B cell (primary cell): Measurements from ENCODE around the gene LRRC8D. TPM values are rescaled to one million over a fixed set of nuclear protein-coding genes. Genes with fewer than 3 reads are reported as not detected.

Source experiments
- ATAC-seq: fragments of 200-7000 bp; cut with Tn5 transposase; one replicate; pipeline ENCODE4 v1.10.0; 2021; ENCODE audit warnings: low read depth, mild to moderate bottlenecking, moderate number of reproducible peaks, moderate library complexity
- CTCF ChIA-PET: fragments of 350-600 bp; sonication (Branson Sonifier 250); formaldehyde crosslinking; loops from one replicate; lab custom pipeline; 2021; ENCODE audit warnings: antibody characterized with exemption, inconsistent platforms; lab: Charles Lee
- POLR2A ChIA-PET: fragments of 350-600 bp; sonication (Branson Sonifier 250); formaldehyde crosslinking; loops from one replicate; lab custom pipeline; 2021; ENCODE audit warnings: antibody characterized with exemption; lab: Charles Lee
- DNase-seq: peaks from one replicate; pipeline ENCODE4 v3.0.0; 2013
- H2AFZ ChIP-seq: 2 replicates; pipeline ENCODE4 v1.6.1; 2012; ENCODE audit warnings: mild to moderate bottlenecking, low read depth, low read length; ENCODE audit not compliant: insufficient read depth, poor library complexity, severe bottlenecking
- H3K27ac ChIP-seq, 2 donors: 1 replicate in 1 of 2; 2 replicates in 1 of 2; pipeline ENCODE4 v1.5.1; 2012 to 2013; ENCODE audit warnings: low read length in 2 of 2, mild to moderate bottlenecking in 2 of 2, moderate library complexity in 1 of 2
- H3K27me3 ChIP-seq, 4 experiments: fragments of 200-600 bp in 1 of 4; sonication (generic) in 1 of 4; replicated peaks in 1 of 4; 1 replicate in 2 of 4; 2 replicates in 2 of 4; pipeline versions ENCODE4 v1.6.1 to v1.7.0; 2013 to 2016; ENCODE audit warnings: low read length in 3 of 4, mild to moderate bottlenecking in 2 of 4, mixed read lengths in 1 of 4, moderate library complexity in 1 of 4; ENCODE audit not compliant: insufficient read depth in 4 of 4, control insufficient read depth in 3 of 4; ENCODE audit errors: control extremely low read depth in 1 of 4
- H3K36me3 ChIP-seq, 2 experiments: replicated peaks in 1 of 2; 1 replicate in 1 of 2; 2 replicates in 1 of 2; pipeline versions ENCODE4 v1.6.1 to v1.7.1; 2013; ENCODE audit warnings: low read length in 1 of 2; ENCODE audit not compliant: insufficient read depth in 2 of 2, control insufficient read depth in 1 of 2; ENCODE audit errors: control extremely low read depth in 1 of 2, extremely low read depth in 1 of 2
- H3K4me1 ChIP-seq, 2 donors: fragments of 200-600 bp in 1 of 2; sonication (generic) in 1 of 2; 1 replicate in 1 of 2; 2 replicates in 1 of 2; pipeline versions ENCODE4 v1.5.1 to v1.6.1; 2013 to 2017; ENCODE audit warnings: low read length in 2 of 2; ENCODE audit not compliant: control insufficient read depth in 2 of 2, insufficient read depth in 2 of 2
- H3K4me2 ChIP-seq: replicated peaks from 2 replicates; pipeline ENCODE3; 2012; ENCODE audit warnings: mild to moderate bottlenecking, low read depth, low read length; ENCODE audit not compliant: poor library complexity, severe bottlenecking
- H3K4me3 ChIP-seq, 5 experiments: fragments of 200-600 bp in 1 of 5; sonication (generic) in 1 of 5; 1 replicate in 3 of 5; 2 replicates in 2 of 5; pipeline versions ENCODE4 v1.5.1 to v1.7.0; 2011 to 2016; ENCODE audit warnings: low read length in 4 of 5, mild to moderate bottlenecking in 4 of 5, low read depth in 2 of 5, control low read depth in 1 of 5, moderate library complexity in 1 of 5; ENCODE audit not compliant: insufficient read depth in 1 of 5; ENCODE audit errors: control extremely low read depth in 1 of 5, extremely low read depth in 1 of 5
- H3K79me2 ChIP-seq: fragments of 200-600 bp; sonication (generic); one replicate; pipeline ENCODE4 v1.6.0; 2016; ENCODE audit warnings: low read length; ENCODE audit not compliant: control insufficient read depth, insufficient read depth
- H3K9ac ChIP-seq: fragments of 200-600 bp; sonication (generic); 2 replicates; pipeline ENCODE4 v1.6.1; 2017; ENCODE audit warnings: mild to moderate bottlenecking, low read length, moderate library complexity
- H3K9me3 ChIP-seq, 3 donors: one replicate each; pipeline versions ENCODE4 v1.6.1 to v1.7.1; 2013; ENCODE audit warnings: low read length in 2 of 3; ENCODE audit not compliant: control insufficient read depth in 2 of 3, insufficient read depth in 1 of 3; ENCODE audit errors: control extremely low read depth in 1 of 3
- H4K20me1 ChIP-seq: 2 replicates; pipeline ENCODE4 v1.6.0; 2012; ENCODE audit warnings: mild to moderate bottlenecking, low read length; ENCODE audit not compliant: insufficient read depth, control insufficient read depth, poor library complexity, severe bottlenecking
- H3K27ac Mint-ChIP-seq: one replicate; pipeline ENCODE4 v1.8.0; 2021; ENCODE audit warnings: mixed read lengths
- H3K27me3 Mint-ChIP-seq: one replicate; pipeline ENCODE4 v1.8.0; 2021; ENCODE audit warnings: mixed read lengths
- H3K4me1 Mint-ChIP-seq: one replicate; pipeline ENCODE4 v1.8.0; 2021; ENCODE audit warnings: mixed read lengths
- H3K4me3 Mint-ChIP-seq: one replicate; pipeline ENCODE4 v1.8.0; 2021; ENCODE audit warnings: mixed read lengths
- H3K9me3 Mint-ChIP-seq: one replicate; pipeline ENCODE4 v1.8.0; 2022; ENCODE audit warnings: mixed read lengths; ENCODE audit not compliant: insufficient read depth
- EZH2 ChIP-seq: IDR thresholded peaks from 2 replicates; pipeline ENCODE4 v1.6.1; 2012; ENCODE audit warnings: borderline replicate concordance, low read depth, mild to moderate bottlenecking, moderate library complexity, low read length; ENCODE audit not compliant: insufficient read depth, poor library complexity, severe bottlenecking
- WGBS: methylation state at CpG from one replicate; pipeline ENCODE4 v1.1.5; 2013; ENCODE audit warnings: missing lambda C conversion rate; ENCODE audit not compliant: insufficient coverage; 5-methylcytosine and 5-hydroxymethylcytosine counted together
- intact Hi-C: fragments of 100-400 bp; cut with micrococcal nuclease; formaldehyde crosslinking; loops from one replicate; pipeline ENCODE4 v1.10.0; 2022
- polyA plus RNA-seq: library from polyadenylated mRNA; depleted of rRNA; stranded (reverse); fragments of >200 nt; gene quantifications from 2 replicates; pipeline ENCODE4 v1.2.3, GENCODE V29; 2012
- total RNA-seq, 2 donors: library from RNA; stranded (reverse); fragments of 120-200 nt in 1 of 2; gene quantifications; 1 replicate in 1 of 2; 2 replicates in 1 of 2; pipeline versions ENCODE4 v1.2.3 to v1.2.4, GENCODE V29; 2013 to 2022
- TF ChIP-seq, protein P1 (sequence below): fragments of 200-600 bp; IDR thresholded peaks from one replicate; pipeline ENCODE4 v1.8.0; 2022; ENCODE audit warnings: antibody characterized with exemption, mild to moderate bottlenecking

The LRRC8D gene
- total and polyA plus RNA-seq, 2 donors (not counting 1 experiment from before 2014, with no cell fraction given): 23.7 to 47.0 TPM

DNA sequence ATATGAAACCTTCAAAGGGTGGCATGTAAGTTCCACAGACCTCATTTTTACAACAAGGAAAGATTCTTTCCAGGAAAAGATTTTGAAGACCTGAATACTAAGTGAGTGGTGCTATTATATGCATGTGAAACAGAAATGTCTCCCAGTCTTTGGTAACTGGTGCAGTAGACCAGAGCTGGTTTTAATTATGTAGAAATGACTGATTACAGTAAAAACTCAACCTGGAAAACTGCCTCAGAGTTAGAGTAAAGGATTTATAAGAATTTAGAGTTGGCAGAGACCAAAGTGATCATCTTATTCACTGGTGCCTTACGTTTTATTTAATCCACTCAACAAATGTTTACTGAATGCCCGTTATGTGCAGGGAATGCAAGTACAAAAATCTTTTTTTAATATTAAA is 30.2 kb upstream of the LRRC8D start:
- intact Hi-C loops: no loop called here
- Histone ChIP-seq H4K20me1 (no peaks in the 10 kb centered on the region), H3K9ac (no peak overlapping the region), H3K9me3 (peaks cover 0 to 6% (median 0%) of the 10 kb centered on the region in 3 donors), H3K27ac (no peak overlapping the region), H3K4me1 (no peaks in the 10 kb centered on the region), H3K4me2 (no peak overlapping the region), H3K79me2 (no peaks in the 10 kb centered on the region), H3K36me3 (no peaks in the 10 kb centered on the region), H2AFZ (no peak overlapping the region), H3K4me3 (no peak overlapping the region), H3K27me3 (no peaks in the 10 kb centered on the region)
- TF ChIP-seq, protein P1, sequence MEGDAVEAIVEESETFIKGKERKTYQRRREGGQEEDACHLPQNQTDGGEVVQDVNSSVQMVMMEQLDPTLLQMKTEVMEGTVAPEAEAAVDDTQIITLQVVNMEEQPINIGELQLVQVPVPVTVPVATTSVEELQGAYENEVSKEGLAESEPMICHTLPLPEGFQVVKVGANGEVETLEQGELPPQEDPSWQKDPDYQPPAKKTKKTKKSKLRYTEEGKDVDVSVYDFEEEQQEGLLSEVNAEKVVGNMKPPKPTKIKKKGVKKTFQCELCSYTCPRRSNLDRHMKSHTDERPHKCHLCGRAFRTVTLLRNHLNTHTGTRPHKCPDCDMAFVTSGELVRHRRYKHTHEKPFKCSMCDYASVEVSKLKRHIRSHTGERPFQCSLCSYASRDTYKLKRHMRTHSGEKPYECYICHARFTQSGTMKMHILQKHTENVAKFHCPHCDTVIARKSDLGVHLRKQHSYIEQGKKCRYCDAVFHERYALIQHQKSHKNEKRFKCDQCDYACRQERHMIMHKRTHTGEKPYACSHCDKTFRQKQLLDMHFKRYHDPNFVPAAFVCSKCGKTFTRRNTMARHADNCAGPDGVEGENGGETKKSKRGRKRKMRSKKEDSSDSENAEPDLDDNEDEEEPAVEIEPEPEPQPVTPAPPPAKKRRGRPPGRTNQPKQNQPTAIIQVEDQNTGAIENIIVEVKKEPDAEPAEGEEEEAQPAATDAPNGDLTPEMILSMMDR: no peak
- TF ChIP-seq EZH2: no peak
- Mint-ChIP-seq H3K9me3 (no peaks in the 10 kb centered on the region), H3K27ac (no peak overlapping the region), H3K4me1 (no peaks in the 10 kb centered on the region), H3K27me3 (peaks cover 6% of the 10 kb centered on the region), H3K4me3 (no peak overlapping the region)
- WGBS: no CpG with 5 or more reads among the region's 2 CpGs
- no peak for DNase-seq
- ChIA-PET POLR2A (no interaction called here), CTCF (interaction anchor here (1.3 kb wide), 1 partner anchor 27 kb away, joined by 3 read pairs; no protein-coding TSS in a partner anchor)
- no peak for ATAC-seq

DNA sequence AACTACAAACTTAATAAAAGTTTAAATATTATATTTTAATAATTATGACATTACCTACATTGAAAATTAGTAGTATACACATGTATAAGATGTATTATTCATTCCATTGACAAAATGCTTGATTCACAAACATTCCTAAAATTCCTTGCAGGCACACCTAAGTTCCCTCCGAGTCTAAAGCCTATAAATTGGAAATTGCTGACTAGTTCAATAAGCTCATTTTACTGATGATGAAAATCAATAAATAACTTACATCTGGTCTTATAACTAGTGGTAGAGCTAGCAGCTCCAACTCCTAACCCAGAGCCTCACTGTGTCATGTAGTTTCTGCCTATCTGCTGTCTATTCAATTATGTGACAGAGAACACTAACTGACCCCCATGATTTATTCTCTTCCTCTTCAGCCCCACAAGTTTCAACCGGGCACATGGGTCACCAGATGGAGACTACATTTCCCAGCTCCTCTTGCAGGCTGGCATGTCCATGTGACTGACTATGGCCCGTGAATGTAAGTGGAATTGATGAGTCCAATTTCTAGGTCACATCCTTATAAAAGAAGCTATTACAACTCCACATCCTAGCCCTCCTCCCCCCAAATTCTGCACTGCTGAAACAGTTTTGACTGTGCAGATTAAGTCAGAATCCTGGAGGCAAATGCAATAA is 29.6 kb upstream of the LRRC8D start:
- H4K20me1 ChIP-seq: no peaks in the 10 kb centered on the region
- ChIA-PET CTCF (interaction anchor here (0.7 kb wide), 1 partner anchor 25 kb away, joined by 3 read pairs; no protein-coding TSS in a partner anchor), POLR2A (no interaction called here)
- H3K36me3 ChIP-seq: no peaks in the 10 kb centered on the region
- ATAC-seq: no peak
- H3K9me3 ChIP-seq: peaks cover 0 to 6% (median 0%) of the 10 kb centered on the region in 3 donors
- intact Hi-C loops: no loop called here
- H3K79me2 ChIP-seq: no peaks in the 10 kb centered on the region
- DNase-seq: no peak
- no peak overlapping the region for H2AFZ ChIP-seq
- H3K4me1 ChIP-seq: no peaks in the 10 kb centered on the region
- H3K4me3 ChIP-seq: no peak overlapping the region
- no peak overlapping the region for H3K4me3 Mint-ChIP-seq
- peaks cover 5% of the 10 kb centered on the region for H3K27me3 Mint-ChIP-seq
- H3K9ac ChIP-seq: no peak overlapping the region
- no peak overlapping the region for H3K27ac Mint-ChIP-seq
- no peaks in the 10 kb centered on the region for H3K27me3 ChIP-seq
- TF ChIP-seq, protein P1: no peak
- TF ChIP-seq EZH2: no peak
- no peaks in the 10 kb centered on the region for H3K4me1 Mint-ChIP-seq
- H3K9me3 Mint-ChIP-seq: no peaks in the 10 kb centered on the region
- WGBS: no CpG with 5 or more reads among the region's 3 CpGs
- H3K4me2 ChIP-seq: no peak overlapping the region
- no peak overlapping the region for H3K27ac ChIP-seq
